Vagina (tissue), 2 donors: ENCODE measurements around the gene IQGAP1.

ENCODE experiments used
- POLR2A ChIP-seq, 2 donors: fragments of 450-650 bp; IDR thresholded peaks; one replicate each; pipeline ENCODE4 v1.6.1; 2017; ENCODE audit warnings: antibody characterized with exemption in 2 of 2, mild to moderate bottlenecking in 2 of 2, moderate library complexity in 2 of 2
- POLR2AphosphoS5 ChIP-seq, 2 donors: sonication (generic); formaldehyde crosslinking; IDR thresholded peaks; one replicate each; pipeline ENCODE4 v1.9.0; 2017; ENCODE audit warnings: antibody characterized with exemption in 2 of 2, mild to moderate bottlenecking in 2 of 2, low read depth in 1 of 2; ENCODE audit not compliant: insufficient read depth in 1 of 2
- TF ChIP-seq, protein P1 (sequence below), 3 experiments: fragments of 450-650 bp in 2 of 3; fragments of 200-600 bp in 1 of 3; sonication (generic) in 1 of 3; IDR thresholded peaks; one replicate each; pipeline ENCODE4 v1.5.1; 2017 to 2019; ENCODE audit warnings: antibody characterized with exemption in 3 of 3, mild to moderate bottlenecking in 2 of 3, moderate library complexity in 2 of 3

DNA sequence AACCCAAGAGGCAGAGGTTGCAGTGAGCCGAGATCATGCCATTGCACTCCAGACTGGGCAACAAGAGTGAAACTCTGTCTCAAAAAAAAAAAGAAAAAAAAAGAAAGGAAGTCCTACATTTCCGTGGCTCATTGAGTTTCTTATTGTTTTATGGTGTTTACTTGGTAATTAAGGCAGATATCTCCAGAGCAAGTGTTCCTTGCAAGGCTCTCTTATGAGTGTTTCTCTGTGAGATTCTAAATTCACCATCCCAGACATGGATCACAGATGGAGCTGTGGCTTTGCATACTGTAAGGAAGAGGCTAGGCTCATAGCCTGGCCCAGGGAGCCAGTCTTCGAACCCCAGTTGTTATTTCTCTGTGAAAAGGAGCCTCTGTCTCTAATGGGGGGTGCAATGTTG lies 53.0 kb downstream of the IQGAP1 start:
- TF ChIP-seq, protein P1, sequence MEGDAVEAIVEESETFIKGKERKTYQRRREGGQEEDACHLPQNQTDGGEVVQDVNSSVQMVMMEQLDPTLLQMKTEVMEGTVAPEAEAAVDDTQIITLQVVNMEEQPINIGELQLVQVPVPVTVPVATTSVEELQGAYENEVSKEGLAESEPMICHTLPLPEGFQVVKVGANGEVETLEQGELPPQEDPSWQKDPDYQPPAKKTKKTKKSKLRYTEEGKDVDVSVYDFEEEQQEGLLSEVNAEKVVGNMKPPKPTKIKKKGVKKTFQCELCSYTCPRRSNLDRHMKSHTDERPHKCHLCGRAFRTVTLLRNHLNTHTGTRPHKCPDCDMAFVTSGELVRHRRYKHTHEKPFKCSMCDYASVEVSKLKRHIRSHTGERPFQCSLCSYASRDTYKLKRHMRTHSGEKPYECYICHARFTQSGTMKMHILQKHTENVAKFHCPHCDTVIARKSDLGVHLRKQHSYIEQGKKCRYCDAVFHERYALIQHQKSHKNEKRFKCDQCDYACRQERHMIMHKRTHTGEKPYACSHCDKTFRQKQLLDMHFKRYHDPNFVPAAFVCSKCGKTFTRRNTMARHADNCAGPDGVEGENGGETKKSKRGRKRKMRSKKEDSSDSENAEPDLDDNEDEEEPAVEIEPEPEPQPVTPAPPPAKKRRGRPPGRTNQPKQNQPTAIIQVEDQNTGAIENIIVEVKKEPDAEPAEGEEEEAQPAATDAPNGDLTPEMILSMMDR (IDR thresholded peaks at IDR 0.05): no peak
- TF ChIP-seq POLR2A (IDR thresholded peaks at IDR 0.05) (no peak), POLR2AphosphoS5 (IDR thresholded peaks at IDR 0.05; ENCODE audit: insufficient read depth in 1 of 2, low read depth in 1 of 2) (no peak)
